ENCODE results near the gene TMEM45A. TPM values are rescaled to one million over a fixed set of nuclear protein-coding genes. Genes with fewer than 3 reads are reported as not detected.
A peak's percentile ranks its signal among the peaks of the same experiment; 100 is the strongest.
"Not testable (repeated sequence)": the region's sequence is repeated elsewhere in the genome, so short reads cannot be mapped to it uniquely, and the experiment has no call there.

TMEM45A gene
- total RNA-seq, 1 experiment from 2014 or later, result 41.0 TPM

GRCh38 chr3:100575704-100576103 lies 83.3 kb downstream of the TMEM45A start:
- DNase-seq (ENCODE audit: low read depth), result no peak

- no peak for DNase-seq (ENCODE audit: low read depth)
Measured at GRCh38 chr3:100577382-100578008, 85.1 kb downstream of the TMEM45A start.

GRCh38 chr3:100578646-100579045 lies 86.2 kb downstream of the TMEM45A start:
- DNase-seq (ENCODE audit: low read depth), result no peak

GRCh38 chr3:100580147-100580546 lies 87.7 kb downstream of the TMEM45A start:
- no peak for DNase-seq (ENCODE audit: low read depth)

- no peak for DNase-seq (ENCODE audit: low read depth)
Measured at GRCh38 chr3:100581650-100582049, 89.2 kb downstream of the TMEM45A start.

GRCh38 chr3:100582157-100582556 lies 89.7 kb downstream of the TMEM45A start:
- not testable (repeated sequence) for DNase-seq (ENCODE audit: low read depth)

DNA sequence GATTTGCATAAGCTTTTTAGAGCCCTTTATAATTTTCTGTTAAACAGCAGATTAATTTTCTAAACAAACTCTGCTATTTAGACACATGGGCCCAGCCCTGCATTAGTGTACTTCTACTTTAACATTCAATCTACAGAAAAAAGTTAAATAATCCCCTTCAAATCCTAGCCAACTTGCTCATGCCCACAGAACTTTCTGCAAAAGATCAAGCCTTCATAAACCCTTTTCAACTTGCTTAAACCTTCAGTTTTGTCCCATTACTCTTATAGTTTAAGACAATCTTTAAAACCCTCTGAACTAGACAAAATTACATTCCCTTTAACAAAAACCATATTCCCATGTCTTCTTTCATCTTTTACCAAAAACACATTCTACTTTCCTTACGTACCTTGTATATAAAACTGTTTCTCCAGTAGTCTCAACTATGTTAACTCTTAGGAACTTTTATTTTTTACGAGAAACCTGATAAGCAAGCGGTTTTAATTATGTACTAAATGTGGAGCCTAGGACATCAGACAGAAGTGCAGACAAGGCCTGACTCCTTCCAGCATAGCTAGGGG lies 91.8 kb downstream of the TMEM45A start:
- no peak for DNase-seq (ENCODE audit: low read depth)

- DNase-seq (ENCODE audit: low read depth), result no peak
Measured at GRCh38 chr3:100586832-100587231, 94.4 kb downstream of the TMEM45A start.

DNA sequence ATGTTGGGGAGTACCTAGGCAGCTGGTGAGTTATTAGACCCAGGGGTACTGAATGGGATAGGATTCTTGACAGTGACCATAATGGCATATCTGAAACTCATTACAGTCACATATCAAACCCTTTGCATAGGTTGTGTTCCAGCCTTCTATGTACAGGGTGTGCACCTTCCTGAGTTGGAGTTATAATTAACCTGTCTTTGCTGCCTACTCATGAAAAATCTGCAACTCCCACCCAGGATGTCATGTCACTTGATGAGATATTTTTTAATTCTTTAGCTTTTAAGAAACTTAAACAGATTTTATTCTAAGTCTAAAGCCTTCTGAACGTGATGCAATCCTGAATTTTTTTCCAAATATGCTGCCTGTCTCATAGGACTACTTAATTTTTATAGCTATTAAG lies 95.8 kb downstream of the TMEM45A start:
- no peak for DNase-seq (ENCODE audit: low read depth)

DNA sequence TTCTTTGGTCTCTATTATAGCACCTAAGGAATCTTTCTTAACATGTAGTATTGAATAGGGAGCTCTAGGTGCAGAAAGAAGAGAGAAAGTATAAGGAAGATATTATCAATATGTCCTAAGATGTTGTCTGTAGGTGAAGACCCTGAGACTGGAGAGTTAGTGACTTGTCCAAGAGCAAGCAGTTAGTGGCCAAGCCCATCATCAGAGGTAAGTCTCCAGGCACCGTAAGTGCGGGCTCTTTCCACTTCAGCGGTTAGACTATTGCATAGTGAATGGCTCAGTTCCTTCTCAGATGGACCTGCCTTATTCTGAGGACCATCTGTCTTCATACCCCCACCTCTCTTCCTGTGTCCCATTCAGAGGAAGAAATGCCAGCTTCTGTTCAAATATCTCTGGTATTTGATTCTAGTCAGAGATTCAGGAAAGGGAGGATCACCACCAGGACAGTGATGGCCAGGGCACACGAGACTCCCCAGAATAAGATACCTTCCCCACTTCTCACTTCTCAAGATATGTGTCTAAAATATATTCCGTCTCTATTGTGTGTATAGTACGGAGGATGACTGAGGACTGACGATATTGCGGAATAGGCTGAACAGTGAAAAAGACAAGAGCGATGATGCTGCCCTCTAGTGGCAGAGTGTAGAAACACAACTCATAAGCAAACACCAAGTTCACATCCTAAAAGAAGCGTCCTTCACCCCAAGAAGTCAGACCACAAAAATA lies 97.9 kb downstream of the TMEM45A start:
- DNase-seq (ENCODE audit: low read depth), result peak; percentile 78

GRCh38 chr3:100590840-100591147 lies 98.4 kb downstream of the TMEM45A start:
- DNase-seq (ENCODE audit: low read depth), result no peak

GRCh38 chr3:100591411-100591810 lies 99.0 kb downstream of the TMEM45A start:
- peak; percentile 31 for DNase-seq (ENCODE audit: low read depth)

DNA sequence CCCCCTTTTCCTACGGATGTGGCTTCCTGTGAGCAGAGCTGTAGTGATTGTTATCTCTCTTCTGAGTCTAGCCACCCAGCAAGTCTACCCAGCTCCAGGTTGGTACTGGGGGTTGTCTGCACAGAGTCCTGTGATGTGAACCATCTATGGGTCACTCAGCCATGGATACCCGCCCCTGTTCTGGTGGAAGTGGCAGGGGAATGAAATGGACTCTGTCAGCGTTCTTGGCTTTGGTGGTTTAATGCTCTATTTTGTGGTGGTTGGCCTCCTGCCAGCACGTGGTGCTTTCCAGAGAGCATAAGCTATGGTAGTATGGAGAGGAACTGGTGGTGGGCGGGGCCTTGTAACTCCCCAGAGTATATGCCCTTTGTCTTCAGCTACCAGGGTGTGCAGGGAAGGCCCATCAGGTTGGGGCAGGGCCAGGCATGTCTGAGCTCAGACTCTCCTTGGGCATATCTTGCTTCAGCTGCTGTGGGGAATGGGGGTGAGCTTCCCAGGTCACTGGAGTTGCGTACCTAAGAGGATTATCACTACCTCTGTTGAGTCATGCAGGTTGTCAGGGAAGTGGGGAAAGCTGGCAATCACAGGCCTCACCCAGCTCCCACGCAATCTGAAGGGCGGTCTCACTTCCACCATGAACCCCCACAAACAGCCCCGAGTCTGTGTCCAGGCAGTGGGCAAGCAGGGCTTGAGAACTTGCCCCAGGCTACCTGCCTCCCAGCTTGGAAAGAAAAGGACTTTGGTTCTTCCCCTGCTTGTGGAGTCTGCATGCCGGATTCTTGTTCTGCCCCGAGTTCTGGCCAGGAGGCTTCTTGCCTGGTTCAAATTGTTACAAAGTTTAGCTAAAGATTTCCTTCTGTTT lies 108.0 kb downstream of the TMEM45A start:
- DNase-seq (ENCODE audit: low read depth), result peak; percentile 52

GRCh38 chr3:100602506-100603444 lies 110.4 kb downstream of the TMEM45A start:
- DNase-seq (ENCODE audit: low read depth), result peak; percentile 61

- peak; percentile 68 for DNase-seq (ENCODE audit: low read depth)
Measured at GRCh38 chr3:100603469-100603868, 111.0 kb downstream of the TMEM45A start.

DNA sequence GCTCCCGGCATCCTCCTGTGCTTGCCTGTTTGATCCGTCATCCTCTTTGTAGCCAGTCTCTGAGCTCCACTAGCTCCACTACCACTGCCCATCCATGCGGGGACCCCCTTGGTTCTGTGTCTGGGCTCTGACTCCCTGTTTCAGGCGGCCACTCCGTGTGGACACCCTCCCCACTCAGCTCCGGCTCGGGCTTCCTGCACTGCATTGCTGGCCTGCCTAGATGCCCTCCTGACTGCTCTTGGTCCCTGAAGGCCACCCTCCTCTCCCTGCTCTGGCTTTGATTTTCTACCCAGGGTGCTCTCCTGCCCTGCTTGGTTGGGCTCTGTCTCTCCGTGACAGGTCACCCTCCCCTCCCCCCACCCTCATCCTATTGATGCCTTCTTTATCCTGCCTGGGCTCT lies 112.9 kb downstream of the TMEM45A start:
- DNase-seq (ENCODE audit: low read depth), result no peak

DNA sequence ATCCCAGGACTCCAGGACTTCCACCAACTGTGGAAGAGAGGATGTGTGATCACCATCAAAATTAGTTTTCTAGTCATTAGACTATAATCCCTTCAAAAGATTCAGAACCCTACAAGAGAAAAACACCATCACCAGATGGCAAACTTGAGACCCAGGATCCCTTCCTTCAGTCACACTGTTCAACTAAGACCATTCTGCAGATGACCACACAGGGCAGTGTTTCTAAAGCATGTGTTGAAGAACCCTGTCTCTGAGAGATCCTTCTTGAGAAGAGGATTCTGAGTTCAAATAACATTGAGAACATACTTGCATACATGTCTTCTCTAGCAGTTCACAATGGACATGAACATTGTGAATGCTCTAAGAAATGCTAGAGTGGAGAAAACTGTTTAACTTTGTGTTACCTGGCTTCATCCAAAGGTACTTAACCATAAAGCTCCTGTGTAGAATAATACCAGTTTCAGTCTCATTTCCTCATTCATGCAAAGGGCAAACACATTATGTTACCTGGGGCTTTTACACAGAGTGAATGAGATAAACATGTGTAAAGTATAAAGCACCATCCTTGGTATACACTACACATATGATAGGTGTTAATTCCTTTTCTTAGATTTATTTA lies 114.6 kb downstream of the TMEM45A start:
- no peak for DNase-seq (ENCODE audit: low read depth)

DNA sequence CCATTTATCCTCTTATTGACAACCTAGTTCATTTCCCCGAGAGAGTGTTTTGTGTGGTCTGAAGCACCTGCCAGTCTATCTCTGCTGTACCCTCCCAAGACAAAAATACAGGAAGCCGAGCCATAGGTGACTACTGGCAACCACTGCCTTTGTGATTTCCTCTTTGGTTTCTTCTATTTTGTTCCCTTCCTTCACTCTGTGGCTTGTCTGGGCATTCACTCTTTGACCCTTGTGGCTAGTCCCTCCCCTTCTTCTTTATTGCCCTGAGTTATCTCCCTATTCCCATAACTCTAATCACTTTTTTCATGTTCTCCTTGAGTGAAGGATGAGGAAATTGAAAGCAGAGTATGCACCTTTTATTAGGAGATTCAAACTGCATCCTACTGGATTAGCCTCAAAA lies 116.9 kb downstream of the TMEM45A start, which contains the start of gene ADGRG7:
TSS of gene ADGRG7 (plus strand) at position 297 of the 400 bp plus-strand sequence. CDS start 256 bp downstream, outside the sequence.
- no peak for DNase-seq (ENCODE audit: low read depth)

DNA sequence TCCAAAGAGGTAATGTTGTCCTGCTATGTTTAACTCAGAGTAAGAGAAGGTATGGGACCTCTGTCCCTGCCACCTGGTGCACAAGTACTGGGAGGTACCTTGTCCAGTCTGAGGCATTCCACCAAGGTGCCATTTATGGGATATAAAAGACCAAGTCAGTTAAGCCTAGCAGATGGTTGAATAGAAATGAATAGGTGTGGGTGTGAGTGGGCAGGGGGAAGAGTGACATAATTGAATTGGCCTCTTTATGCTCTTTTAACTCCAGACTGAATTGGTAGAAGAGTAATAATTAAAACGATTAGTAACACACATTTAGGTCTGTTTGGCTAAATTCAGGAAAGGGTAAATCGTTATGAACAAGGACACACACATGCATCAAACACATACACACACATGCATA lies 117.5 kb downstream of the TMEM45A start:
- DNase-seq (ENCODE audit: low read depth), result no peak

- no peak for DNase-seq (ENCODE audit: low read depth)
Measured at GRCh38 chr3:100611221-100611620, 118.8 kb downstream of the TMEM45A start.
